GM23248 (cell line): ENCODE measurements around the gene CD300LG. TPM values are rescaled to one million over a fixed set of nuclear protein-coding genes. Genes with fewer than 3 reads are reported as not detected.

Source experiments
- DNase-seq: peaks from one replicate; pipeline ENCODE4 v3.0.0-alpha.2; 2015
- H2AFZ ChIP-seq: fragments of 200-600 bp; sonication (generic); 2 replicates; pipeline ENCODE4 v1.6.1; 2016; ENCODE audit warnings: antibody characterized with exemption
- H3F3A ChIP-seq: fragments of 200-600 bp; sonication (generic); 2 replicates; pipeline ENCODE4 v1.6.1; 2016; ENCODE audit warnings: mild to moderate bottlenecking, antibody characterized with exemption, mixed run types; ENCODE audit not compliant: insufficient read depth
- H3K27ac ChIP-seq: fragments of 200-600 bp; sonication (generic); 2 replicates; pipeline ENCODE4 v1.5.1; 2016; ENCODE audit warnings: mild to moderate bottlenecking
- H3K27me3 ChIP-seq: fragments of 200-600 bp; sonication (generic); replicated peaks from 2 replicates; pipeline ENCODE4 v1.6.1; 2016; ENCODE audit warnings: mild to moderate bottlenecking; ENCODE audit not compliant: insufficient read depth
- H3K36me3 ChIP-seq: fragments of 200-600 bp; sonication (generic); 2 replicates; pipeline ENCODE4 v1.6.1; 2016; ENCODE audit warnings: low read depth, mild to moderate bottlenecking
- H3K4me1 ChIP-seq: fragments of 200-600 bp; sonication (generic); 2 replicates; pipeline ENCODE4 v1.6.1; 2016; ENCODE audit warnings: mild to moderate bottlenecking; ENCODE audit not compliant: insufficient read depth
- H3K4me2 ChIP-seq: fragments of 200-600 bp; sonication (generic); one replicate; pipeline ENCODE4 v1.6.1; 2016; ENCODE audit warnings: mild to moderate bottlenecking; ENCODE audit not compliant: unreplicated experiment
- H3K4me3 ChIP-seq: fragments of 200-600 bp; sonication (generic); 2 replicates; pipeline ENCODE4 v1.5.1; 2016; ENCODE audit warnings: mild to moderate bottlenecking
- H3K79me2 ChIP-seq: fragments of 200-600 bp; sonication (generic); 2 replicates; pipeline ENCODE4 v1.6.1; 2016; ENCODE audit warnings: mild to moderate bottlenecking; ENCODE audit not compliant: insufficient read depth
- H3K9ac ChIP-seq: fragments of 200-600 bp; sonication (generic); 2 replicates; pipeline ENCODE4 v1.6.1; 2016; ENCODE audit warnings: mild to moderate bottlenecking
- H3K9me2 ChIP-seq: fragments of 200-600 bp; sonication (generic); 2 replicates; pipeline ENCODE4 v1.6.1; 2016; ENCODE audit warnings: mixed run types, mild to moderate bottlenecking, moderate library complexity; ENCODE audit not compliant: insufficient read depth
- H3K9me3 ChIP-seq: fragments of 200-600 bp; sonication (generic); one replicate; pipeline ENCODE4 v1.6.1; 2017; ENCODE audit warnings: low read depth
- H4K20me1 ChIP-seq: fragments of 200-600 bp; sonication (generic); 2 replicates; pipeline ENCODE4 v1.6.0; 2016; ENCODE audit not compliant: insufficient read depth
- EZH2 ChIP-seq: fragments of 200-600 bp; sonication (generic); IDR thresholded peaks from 2 replicates; pipeline ENCODE4 v1.6.1; 2018; ENCODE audit warnings: antibody characterized with exemption, mild to moderate bottlenecking; ENCODE audit not compliant: insufficient read depth, poor library complexity, severe bottlenecking
- EZH2phosphoT487 ChIP-seq: fragments of 200-600 bp; sonication (generic); IDR thresholded peaks from 2 replicates; pipeline ENCODE4 v1.6.1; 2018; ENCODE audit warnings: antibody characterized with exemption, moderate library complexity, mild to moderate bottlenecking, low read depth; ENCODE audit not compliant: insufficient read depth
- WGBS, 2 experiments: methylation state at CpG; one replicate each; pipeline ENCODE4 v1.1.6; 2015 to 2017; ENCODE audit warnings: low lambda C conversion rate in 2 of 2, low coverage in 1 of 2; ENCODE audit errors: missing lambda C conversion rate in 2 of 2; 5-methylcytosine and 5-hydroxymethylcytosine counted together
- in situ Hi-C: fragments of 300-500 bp; cut with MboI; formaldehyde crosslinking; loops from 2 replicates; pipeline ENCODE4 v1.15.0; 2020
- polyA plus RNA-seq: library from polyadenylated mRNA; unstranded; fragments of >200 nt; fragmentation: Nextera tagmentation; extraction: Ambion mirVana; gene quantifications from 2 replicates; pipeline ENCODE4 v1.2.1, GENCODE V29; 2016
- total RNA-seq: library from RNA; depleted of rRNA; stranded (reverse); fragments of >200 nt; shearing (Covaris generic); gene quantifications from 2 replicates; pipeline ENCODE4 v1.2.3, GENCODE V29; 2014

Gene CD300LG
- total and polyA plus RNA-seq, 2 experiments from 2014 or later, result not detected

- Histone ChIP-seq H3K27me3 (no peaks in the 10 kb centered on the region), H3K4me3 (peak overlapping the region; percentile 84), H3K9me3 (no peaks in the 10 kb centered on the region), H3K9me2 (no peaks in the 10 kb centered on the region), H3K4me2 (peak overlapping the region; percentile 91), H3K27ac (no peak overlapping the region), H3F3A (peaks cover 7% of the 10 kb centered on the region; the same call in 1 of the 2 replicates), H3K4me1 (peaks cover 8% of the 10 kb centered on the region), H3K36me3 (no peaks in the 10 kb centered on the region), H3K9ac (peak overlapping the region; percentile 76), H3K79me2 (no peaks in the 10 kb centered on the region), H4K20me1 (no peaks in the 10 kb centered on the region), H2AFZ (peak overlapping the region; percentile 93)
- no peak for TF ChIP-seq EZH2
- TF ChIP-seq EZH2phosphoT487, result no peak
- 7 to 9% methylated on average over 24 to 36 of the region's 37 CpGs for WGBS, 2 experiments
- DNase-seq, result peak; percentile 86
- in situ Hi-C loops, result no loop called here
Measured at GRCh38 chr17:43905985-43906852, 59.2 kb downstream of the CD300LG start.

- Histone ChIP-seq H3K9me2 (no peaks in the 10 kb centered on the region), H3K36me3 (no peaks in the 10 kb centered on the region), H3K4me3 (peak overlapping the region; percentile 84), H3K27me3 (no peaks in the 10 kb centered on the region), H3K4me1 (peaks cover 8% of the 10 kb centered on the region), H3K9me3 (no peaks in the 10 kb centered on the region), H3F3A (peaks cover 7% of the 10 kb centered on the region; the same call in 1 of the 2 replicates), H3K27ac (no peak overlapping the region), H3K4me2 (peak overlapping the region; percentile 91), H3K9ac (peak overlapping the region; percentile 76), H4K20me1 (no peaks in the 10 kb centered on the region), H3K79me2 (no peaks in the 10 kb centered on the region), H2AFZ (peak overlapping the region; percentile 93)
- TF ChIP-seq EZH2phosphoT487 (no peak), EZH2 (no peak)
- in situ Hi-C loops, result no loop called here
- 2 to 3% methylated on average over 17 to 29 of the region's 29 CpGs for WGBS, 2 experiments
- peak; percentile 40 for DNase-seq
Measured at GRCh38 chr17:43906951-43907424, 60.0 kb downstream of the CD300LG start.

- in situ Hi-C loops, result no loop called here
- H3K4me3 ChIP-seq, result peak within 1 kb of the TSS; percentile 84
- H4K20me1 ChIP-seq, result no peaks in the 10 kb centered on the region
- H3F3A ChIP-seq, result peaks cover 7% of the 10 kb centered on the region; the same call in 1 of the 2 replicates
- no peaks in the 10 kb centered on the region for H3K9me2 ChIP-seq
- TF ChIP-seq EZH2phosphoT487, result no peak
- WGBS, 2 experiments, result 1 to 2% methylated on average over 32 of the region's 36 CpGs
- H3K36me3 ChIP-seq, result no peaks in the 10 kb centered on the region
- no peaks in the 10 kb centered on the region for H3K27me3 ChIP-seq
- peak within 1 kb of the TSS; percentile 76 for H3K9ac ChIP-seq
- H3K4me2 ChIP-seq, result peak within 1 kb of the TSS; percentile 91
- H3K27ac ChIP-seq, result 0 out of 2 replicates have a peak within 1 kb of the TSS, but pooled peaks have one; percentile 2
- peak; percentile 89 for DNase-seq
- peak within 1 kb of the TSS; percentile 93 for H2AFZ ChIP-seq
- no peaks in the 10 kb centered on the region for H3K9me3 ChIP-seq
- peaks cover 8% of the 10 kb centered on the region for H3K4me1 ChIP-seq
- H3K79me2 ChIP-seq, result no peaks in the 10 kb centered on the region
Measured at GRCh38 chr17:43907425-43907981, 60.5 kb downstream of the CD300LG start, which contains the start of gene MPP2. MPP2 (minus strand) TSS chr17:43907536; CDS start chr17:43904460, 3,076 bp downstream.

- no peaks in the 10 kb centered on the region for H3K36me3 ChIP-seq
- H3K27me3 ChIP-seq, result no peaks in the 10 kb centered on the region
- H3K27ac ChIP-seq, result 0 out of 2 replicates have a peak overlapping the region, but pooled peaks have one; percentile 2
- peak overlapping the region; percentile 76 for H3K9ac ChIP-seq
- peak overlapping the region; percentile 84 for H3K4me3 ChIP-seq
- H3K79me2 ChIP-seq, result no peaks in the 10 kb centered on the region
- 8 to 12% methylated on average over 26 of the region's 26 CpGs for WGBS, 2 experiments
- H3K9me3 ChIP-seq, result no peaks in the 10 kb centered on the region
- no peaks in the 10 kb centered on the region for H4K20me1 ChIP-seq
- TF ChIP-seq EZH2 (no peak), EZH2phosphoT487 (no peak)
- peaks cover 8% of the 10 kb centered on the region for H3K4me1 ChIP-seq
- peaks cover 7% of the 10 kb centered on the region; the same call in 1 of the 2 replicates for H3F3A ChIP-seq
- H3K4me2 ChIP-seq, result peak overlapping the region; percentile 91
- in situ Hi-C loops, result no loop called here
- peak overlapping the region; percentile 93 for H2AFZ ChIP-seq
- peak; percentile 90 for DNase-seq
- no peaks in the 10 kb centered on the region for H3K9me2 ChIP-seq
Measured at GRCh38 chr17:43907998-43908721, 61.2 kb downstream of the CD300LG start.
